Activated CD4-positive, alpha-beta T cell treated with anti-CD3 and anti-CD28 coated beads for 1 hour (primary cell): ENCODE measurements around the gene HOXB5.

ENCODE experiments used
- DNase-seq: peaks from one replicate; pipeline ENCODE4 v3.0.0-alpha.2; 2020

HOXB5 gene

DNA sequence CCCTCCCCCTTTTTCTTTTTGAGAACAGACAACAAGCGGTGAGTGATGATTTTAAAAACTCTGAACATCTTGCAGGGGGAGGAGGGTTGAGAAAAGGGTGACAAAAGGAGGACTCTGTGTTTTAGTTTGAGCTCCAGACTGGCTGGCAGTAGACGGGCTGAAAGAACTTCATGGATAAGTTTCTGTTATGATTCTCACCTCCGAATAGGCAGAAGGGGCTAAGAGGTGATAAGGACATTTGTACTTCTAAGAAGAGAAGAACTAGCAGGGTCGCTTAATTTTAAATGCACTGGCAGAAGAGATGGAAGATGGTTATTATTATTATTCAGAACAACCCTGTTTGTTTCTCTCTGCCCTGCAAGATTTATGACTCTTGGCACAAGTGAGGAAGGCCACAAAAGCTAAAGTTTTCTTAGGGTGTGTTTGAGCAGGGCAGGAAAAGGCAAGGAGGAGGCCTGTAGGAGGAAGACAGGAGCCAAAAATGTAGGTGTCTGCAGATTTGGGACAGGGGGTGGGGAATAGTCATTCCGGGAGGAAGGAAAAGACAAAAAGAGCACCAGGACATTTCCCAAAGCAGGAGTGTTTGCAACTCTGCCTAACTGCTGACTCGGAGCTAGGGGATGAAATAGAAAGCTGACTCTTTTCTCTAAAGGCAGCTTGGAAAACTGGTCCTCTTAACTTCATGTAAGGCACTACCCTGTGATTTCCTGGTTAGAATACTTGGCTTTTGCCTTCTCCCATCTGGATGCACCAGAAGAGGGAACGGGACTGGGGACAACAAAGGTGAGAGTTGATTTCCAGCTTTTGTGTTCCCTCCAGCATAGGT is 36.8 kb downstream of the HOXB5 start:
- DNase-seq, result no peak

DNA sequence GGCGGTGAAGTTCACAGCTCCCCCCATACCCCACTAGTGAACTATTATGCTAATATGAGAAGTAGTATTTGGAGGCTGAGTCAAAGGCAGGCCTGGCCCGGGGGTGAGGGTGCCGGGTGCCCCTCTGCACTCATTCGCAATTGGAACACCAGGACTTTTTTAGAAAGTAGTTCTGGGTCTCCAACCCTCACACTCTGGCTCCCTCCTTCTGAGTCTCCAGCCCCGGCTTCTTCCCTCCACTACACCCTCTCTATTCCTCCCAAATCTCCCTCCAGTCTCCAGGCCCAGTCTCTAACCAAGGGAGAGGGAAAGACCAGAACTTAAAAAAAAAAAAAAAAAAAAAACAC is 37.4 kb downstream of the HOXB5 start:
- no peak for DNase-seq

DNA sequence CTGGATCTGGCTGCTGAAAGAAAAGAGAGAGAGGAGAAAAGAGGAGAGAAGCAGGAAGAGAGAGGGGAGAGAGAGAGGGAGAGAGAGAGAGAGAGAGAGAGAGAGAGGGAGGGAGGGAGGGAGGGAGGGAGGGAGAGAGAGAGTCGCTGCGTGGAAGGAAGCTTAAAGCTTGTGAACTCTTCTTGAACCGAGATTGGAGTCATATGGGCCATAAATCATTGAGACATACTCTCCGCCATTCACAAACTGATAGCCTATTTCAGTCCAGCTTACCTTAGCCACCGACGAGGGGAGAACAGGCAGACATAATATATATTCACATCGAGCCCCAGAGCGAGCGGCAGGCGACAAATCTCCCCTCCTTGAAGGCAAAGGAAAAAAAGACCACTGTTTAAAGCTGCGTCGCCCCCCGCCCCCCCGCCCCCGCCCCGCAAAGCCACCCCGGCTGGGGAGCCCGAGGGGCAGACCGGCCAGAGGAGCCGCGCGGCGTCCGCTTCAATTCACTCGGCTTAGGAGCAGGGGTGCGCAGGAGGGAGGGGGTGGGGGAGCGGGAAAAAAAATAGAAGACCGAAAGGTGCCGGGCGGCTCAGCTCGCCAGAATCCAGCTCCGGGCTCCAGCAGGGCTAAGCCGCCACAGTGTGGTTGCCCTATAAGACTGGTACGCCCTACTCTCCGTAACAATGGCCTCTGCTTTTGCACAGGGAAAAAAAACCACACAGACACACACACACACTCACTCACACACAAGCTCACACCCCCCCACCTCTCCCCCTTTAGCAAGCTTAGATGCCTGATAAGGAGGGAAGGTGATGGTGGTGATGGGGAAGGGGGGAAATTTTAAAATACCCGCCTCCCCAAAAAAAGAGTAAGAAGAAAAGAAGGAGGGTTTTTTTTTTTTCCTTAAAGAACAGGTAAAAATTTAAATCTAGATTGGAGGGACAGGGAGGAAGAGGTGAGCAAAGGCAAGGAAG is 38.0 kb downstream of the HOXB5 start:
- no peak for DNase-seq

DNA sequence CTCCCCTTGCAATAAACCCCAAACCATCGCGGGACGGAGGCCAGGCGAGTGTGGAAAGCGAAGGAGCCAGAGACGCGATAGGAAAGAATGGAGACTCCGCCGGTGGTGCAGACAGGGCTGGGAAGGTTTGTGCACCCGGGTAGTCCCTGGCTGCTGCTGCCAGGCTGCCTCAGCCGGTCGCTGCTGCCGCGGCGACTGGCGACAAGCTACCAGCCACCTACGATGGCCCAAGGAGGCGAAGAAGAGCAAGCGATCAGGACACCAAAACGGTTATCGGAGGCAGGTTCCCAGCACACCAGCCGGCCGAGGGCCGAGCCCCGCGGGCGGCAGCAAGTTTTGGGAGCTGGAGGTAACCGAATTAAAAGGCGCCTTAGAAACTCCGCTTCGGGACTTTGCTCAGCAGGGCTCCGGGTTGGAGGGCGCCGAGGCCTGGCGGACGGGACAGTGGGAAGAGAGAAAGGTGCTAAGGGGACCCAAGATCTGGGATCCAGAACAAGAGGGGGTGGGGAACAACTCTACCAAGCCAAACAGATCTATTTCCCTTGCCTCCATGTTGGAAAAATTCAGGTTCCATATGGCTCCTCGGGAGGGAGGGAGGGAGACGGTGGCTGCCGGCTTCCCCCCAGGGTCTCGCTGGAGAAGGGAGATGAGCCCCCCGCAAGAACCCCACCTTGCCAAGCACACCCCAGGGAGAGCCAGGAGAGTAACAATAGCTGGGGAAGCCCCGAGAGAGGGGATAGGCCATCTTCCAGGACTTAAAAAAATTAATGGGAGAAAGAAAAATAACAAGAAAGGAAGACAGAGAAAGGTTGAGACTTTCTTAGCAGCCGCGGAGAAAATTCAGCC is 38.9 kb downstream of the HOXB5 start:
- no peak for DNase-seq

DNA sequence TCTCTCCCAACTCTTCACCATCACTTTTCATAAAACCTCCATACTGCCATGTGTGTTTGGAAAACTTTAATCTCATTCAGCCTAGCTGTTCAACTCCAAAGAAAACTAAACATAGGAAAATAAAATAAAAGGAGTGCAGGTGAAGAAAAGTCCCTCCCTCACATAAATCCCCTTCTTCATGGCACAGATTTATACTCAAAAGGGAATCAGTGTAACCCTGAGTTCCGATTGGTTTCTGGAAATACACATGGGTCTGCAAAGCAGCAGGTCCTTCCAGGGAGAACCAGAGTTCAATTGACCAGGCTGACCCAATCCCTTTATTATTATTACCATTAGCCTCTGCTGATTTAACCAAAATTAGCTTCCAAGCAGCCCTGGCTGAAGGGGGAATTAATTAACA is 39.8 kb downstream of the HOXB5 start:
- DNase-seq, result no peak

DNA sequence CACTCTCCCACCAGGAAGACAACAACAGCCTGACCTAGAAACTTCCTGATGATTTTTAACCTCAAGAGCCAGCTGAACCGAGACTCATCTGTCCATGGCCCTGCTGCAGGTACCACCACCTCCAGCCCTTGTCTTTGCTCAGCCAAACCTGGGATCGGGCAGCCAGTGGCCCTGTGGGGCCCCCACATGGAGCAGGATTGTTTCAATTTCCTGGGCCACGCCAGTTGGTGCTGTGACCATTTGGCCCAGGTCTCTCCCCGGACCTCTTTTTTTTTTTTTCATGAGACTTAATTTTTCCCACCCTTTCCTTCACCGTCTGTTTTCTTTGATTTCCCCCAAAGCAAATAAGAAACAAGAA is 40.4 kb downstream of the HOXB5 start:
- DNase-seq, result no peak

DNA sequence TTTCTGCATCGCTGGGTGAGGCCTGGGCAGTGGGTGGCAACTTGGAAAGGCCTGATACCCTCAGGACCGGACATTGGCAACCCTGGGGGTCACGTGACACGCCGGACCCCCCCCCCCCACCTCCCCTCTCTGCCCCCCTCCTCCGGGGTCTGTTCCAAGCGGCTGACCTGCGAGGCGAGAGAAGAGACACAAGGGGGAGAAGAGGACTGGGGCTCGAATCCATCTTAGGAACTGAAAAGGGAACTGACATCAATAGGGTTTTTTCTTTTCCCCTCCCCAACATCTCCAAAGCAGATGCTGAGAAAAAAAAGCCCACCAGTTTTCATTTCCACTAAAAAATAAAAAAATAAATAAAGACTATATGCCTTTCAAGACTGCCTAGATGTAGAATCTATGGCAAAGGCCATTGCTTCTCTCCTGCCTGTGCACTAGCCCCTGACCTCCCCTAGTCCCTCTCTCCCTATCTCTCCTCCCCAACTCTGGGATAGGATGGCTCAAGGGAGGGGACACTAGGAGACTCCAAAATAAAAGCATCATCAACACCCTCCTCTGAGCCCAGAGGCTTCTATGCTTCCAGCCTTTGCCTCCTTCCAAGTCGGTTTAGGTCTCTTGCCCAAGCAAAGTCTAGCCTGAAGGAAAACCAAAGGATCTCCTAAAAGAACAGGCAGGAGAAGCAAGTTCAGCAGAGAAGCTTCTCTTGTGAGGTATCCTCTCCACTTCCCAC is 41.0 kb downstream of the HOXB5 start:
- no peak for DNase-seq

DNA sequence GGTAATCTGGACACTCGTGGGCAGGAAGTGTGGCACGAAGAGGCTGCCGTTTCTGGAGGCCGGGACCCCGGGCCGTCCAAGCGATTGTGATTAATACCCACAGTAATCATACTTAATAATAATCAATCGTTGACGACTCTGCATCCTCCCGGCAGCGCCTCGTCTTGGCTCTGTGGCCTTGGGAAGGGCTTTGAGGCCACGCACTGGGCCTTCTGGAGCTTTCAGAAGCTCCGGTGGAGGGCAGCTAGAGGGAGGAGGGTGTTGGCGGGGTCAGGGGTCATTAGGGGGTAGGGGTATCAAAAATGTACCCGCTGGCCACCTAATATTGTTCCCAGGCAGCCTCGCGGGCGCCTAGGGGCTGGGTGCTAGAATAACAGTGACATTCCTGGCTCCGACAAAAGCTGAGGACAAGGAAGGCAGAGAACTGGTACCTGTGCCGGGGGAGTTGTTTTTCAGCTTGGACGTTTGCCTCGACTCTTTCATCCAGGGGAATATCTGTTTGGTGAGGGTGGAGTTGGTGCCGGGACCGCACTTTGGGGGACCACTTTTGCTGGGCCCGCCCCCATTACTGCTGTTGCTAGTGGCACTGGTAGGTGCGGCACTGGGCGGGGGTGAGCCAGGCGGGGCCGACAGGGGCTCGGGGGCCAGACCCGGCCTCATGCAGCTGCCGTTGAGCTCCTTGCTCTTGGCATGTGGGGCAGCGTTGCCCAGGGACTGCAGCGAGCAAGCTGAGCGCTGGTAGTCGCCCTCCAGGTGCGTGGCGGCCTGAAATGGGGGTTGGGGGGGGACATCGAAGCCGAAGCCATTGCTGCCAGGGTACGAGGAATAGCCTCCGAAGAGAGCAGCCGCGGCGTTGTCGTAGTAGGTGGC is 41.7 kb downstream of the HOXB5 start:
- DNase-seq, result no peak

DNA sequence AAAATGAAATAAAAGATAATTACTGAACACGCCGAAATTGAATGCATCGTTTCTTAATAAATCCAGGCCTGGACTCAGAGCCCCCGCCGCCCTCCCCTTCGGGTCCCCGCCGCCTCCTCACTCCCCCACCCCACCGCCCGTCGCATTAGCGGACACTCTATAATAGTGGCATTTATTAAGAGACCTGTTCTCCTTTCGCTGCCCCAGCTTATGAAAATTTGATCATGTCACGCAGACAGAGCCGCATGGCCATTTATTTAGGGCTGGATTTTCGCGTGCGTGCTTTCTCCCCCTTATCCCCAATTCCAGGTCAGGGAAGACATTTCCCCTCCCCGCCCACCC is 42.4 kb downstream of the HOXB5 start:
- no peak for DNase-seq

DNA sequence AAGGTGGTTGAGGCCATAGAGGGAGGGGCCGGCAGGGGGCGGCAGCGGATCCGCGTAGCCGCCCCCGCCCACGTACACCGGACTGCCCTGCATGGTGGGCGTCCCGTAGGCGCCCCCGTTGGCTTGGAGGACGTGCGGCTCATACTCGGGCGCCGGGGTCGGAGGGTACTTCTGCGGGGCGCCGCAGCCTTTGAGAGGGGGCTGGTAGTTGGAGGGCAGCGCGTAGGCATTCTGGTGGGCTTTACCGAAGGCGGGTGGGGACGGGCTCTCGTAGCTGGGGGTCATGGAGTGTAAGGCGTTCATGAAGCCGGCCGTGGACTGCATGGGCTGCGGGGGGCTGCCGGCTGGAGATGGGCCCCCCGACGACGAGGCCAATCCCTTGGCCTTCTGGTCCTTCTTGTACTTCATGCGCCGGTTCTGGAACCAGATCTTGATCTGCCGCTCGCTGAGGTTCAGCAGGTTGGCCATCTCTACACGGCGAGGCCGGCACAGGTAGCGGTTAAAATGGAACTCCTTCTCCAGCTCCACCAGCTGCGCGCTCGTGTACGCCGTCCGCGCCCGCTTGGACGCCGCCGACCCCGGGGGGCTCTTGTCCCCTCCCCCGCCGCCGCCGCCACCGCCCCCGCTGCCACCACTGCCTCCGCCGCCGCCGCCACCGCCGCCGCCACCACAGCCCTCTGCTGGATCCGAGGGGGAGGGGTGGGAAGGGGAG is 42.9 kb downstream of the HOXB5 start:
- no peak for DNase-seq

DNA sequence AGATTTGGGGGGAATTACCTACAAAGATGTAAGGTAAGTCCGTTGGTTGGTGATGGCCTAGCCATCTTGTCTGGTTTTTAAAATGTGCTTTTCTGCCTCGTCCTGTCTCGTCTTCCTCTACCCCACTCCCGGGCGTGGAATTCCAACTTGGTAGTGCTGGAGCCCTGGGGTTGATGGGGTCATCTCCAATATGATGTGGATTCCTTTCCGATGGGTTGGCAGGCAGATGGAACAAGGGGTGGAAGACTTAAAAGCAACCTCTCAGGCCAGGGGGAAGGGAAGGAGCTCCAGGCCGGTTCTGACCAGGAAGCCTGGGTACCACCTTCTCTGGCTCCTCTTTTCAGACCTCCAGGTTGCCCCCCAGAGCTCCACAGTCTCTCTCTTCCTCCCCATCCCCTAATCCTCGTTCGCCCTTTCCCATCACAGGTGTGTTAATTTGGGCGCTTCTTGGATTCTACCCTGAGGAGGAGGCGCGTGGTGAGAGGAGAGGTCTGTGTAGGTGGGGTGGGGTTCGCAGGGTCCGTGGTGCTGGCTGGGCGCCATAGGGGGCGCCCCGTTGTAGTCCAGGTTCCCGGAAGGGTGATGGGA is 43.6 kb downstream of the HOXB5 start:
- DNase-seq, result no peak

DNA sequence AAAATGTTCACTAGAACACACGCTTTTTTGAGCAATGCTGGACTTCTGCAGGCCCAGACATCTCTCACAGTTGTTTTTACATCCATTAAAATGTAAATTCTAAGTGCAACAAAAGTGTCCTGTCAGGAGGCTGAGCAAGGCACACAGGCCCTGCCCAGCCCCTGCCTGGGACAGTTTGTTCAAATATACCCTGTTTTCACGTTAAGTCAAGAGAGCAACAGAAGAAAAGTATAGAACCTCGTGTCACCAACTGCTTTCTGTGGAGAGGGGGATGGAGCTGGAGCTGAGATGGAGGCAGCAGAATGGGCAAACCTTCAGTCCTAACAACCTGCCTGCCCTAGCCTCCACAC is 44.3 kb downstream of the HOXB5 start:
- DNase-seq, result no peak

DNA sequence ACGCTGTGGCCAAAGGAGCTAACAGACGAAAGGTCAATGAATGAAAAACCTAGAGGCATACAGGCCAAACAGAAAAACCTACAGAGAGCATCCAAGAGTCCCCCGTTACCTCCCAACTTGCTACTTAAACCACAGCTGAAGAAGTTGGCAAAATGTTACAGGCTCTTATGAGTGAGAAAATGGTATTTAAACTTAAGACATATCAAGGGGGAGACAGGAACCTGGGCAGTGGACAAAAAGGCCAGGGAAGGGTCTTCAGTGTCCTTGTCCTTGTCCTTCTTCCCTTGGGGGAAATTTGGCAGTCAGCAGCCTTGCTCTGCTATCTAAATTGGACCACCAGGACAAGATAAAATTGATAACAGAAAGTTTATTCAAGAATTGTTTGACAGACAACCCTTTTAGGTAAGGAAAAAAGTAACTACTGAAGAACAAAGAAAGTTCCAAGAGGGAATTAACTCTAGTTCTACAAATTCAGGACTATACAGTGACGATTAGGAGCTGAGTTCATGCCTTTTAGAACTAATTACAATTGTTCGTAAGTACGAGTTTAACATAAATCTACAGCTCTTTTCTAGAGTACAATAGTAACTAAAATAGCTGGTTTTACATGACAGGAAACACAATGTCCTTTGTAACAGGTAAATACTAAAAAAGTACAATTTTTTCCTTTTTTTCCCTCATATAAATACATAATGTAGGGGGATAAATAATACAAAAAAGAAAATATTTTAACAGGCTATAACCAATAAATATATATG is 44.9 kb downstream of the HOXB5 start:
- no peak for DNase-seq

DNA sequence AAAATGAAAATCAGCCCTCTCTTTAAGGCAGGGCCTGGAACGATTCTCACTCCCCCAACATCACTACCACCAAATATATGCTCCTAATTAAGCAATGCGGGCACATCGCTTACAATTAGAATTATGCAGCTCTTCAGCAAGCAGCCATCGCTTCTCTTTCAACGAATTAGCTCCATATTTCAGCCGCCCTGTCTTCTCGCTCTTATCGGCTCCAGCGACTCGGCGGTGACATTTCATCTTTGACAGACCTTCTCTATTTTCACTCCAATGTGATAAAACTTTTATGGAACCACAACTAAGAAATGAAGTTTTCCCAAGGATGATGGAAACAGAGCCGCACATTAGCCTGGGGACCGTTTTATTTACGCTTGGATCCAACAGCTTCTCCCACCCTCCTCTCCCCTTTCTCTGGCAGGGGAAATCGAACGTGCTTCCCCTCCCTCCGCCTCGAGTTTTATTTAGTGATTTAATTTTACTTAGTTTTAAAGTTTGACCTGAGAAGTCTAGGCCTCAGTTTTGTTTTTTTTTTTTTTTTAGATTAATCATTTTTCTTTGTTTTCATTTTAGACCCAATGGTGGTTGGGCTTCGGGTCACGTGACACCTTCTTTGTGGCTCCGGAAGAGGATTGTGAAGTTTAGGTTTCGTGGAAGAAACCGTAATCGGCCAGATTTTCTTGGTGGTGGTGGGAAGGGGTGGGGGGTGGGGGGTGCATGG is 45.6 kb downstream of the HOXB5 start:
- no peak for DNase-seq

DNA sequence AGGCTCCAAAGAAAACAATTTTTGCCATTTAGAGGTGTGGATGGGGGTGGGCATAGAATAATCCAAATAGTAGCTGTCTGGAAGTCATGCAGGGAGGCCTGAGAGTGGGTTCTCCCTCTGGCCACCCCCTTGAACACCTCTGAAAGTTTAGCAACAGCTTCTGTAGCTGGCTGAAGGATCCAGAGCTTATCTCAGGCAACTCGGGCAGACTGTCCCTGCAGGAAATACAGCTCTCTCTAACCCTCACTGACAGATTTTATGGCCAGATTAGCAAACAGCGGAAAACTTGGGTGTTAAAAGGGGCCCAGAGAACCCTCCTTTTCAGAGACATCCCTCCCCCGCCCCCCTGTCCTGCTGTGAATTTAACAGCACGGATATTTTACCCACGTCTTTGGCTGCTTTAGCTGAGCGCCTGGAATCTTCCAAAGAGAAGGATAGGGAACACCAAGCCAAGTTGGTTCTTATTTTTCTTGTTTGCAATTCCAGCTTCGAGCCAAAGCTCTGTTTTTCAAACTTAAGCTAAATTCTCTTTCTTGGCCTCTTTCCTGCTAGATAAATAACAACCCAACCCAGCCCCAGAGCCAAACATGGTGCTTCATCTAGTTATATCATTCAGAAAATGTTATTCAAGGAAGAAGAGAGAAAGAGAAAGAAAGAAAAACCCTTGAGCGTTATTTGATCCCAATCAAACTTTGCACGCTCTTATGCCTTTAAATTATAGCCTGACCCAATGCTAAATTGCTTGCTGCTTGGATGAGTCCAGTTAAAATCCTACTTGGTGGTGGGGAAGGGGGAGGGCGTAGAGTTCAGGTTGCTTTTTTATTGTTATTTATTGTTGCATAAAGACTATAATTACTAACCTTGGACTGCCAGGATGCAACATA is 46.4 kb downstream of the HOXB5 start:
- DNase-seq, result no peak

DNA sequence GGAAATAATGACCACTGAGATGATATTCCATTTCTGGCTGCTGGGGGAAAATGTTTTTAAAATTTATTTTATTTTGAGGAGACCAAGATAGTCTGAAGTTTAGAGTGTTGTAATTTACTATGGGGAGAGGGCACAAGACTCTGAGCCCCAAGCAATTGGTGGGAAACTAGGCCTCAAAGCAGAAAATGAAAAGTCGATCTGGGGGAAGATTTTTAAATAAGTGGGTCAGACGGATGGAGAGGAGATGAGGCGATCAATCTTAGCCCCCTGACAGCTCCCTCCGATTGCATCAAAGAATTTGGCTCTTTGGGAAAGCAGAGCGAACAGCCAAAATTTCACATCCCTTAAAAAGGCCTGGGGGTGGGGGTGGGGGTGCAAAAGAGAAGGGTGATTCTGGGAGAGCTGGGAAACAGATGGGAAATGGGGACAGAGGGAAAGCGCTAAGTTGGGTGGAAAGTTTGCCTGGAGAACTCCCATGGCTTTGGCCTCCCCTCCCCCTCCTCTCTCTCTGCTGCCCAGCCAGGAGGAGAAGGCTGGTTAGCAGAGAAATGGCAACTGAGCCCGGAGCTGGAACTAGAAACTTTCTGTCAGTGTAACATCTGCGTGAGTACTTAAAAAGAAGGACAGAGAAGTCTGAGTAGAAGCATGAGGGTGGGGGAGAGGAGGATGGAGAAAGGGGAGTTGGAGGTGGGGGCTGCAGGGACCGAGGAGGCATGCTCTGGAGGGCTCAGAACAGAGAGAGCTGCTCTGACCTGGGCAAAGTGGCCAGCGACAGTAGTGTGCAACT is 47.2 kb downstream of the HOXB5 start:
- no peak for DNase-seq

DNA sequence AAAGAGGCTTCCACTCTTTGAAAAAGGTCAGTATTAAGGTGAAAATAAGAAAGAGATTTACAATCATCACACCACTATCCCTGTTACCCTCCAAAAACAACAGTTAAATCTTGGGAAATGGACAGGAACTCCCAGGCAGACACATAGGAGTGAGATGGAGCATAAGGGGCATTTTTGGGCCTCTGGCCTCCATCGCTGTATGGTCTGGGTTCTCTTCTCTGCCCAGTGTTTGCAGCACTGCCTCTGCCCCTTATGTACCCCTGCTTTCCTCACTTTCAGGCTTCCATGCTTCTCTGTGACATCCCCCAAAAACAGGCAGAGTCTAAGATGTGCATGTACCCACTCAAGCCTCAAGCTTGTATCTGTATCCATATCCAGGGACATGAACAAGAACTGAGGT is 48.0 kb downstream of the HOXB5 start:
- DNase-seq, result no peak
